Kidney (tissue), 14 donors: Measurements from ENCODE around the gene RBM39. TPM values are rescaled to one million over a fixed set of nuclear protein-coding genes. Genes with fewer than 3 reads are reported as not detected.
"Not testable (repeated sequence)": the region's sequence is repeated elsewhere in the genome, so short reads cannot be mapped to it uniquely, and the experiment has no call there.

ENCODE experiments used
- DNase-seq, 5 donors: peaks; one replicate each; pipeline ENCODE4 v3.0.0-alpha.2; 2013 to 2020
- FAIRE-seq: peaks from 2 replicates; lab custom pipeline; 2012; peaks lifted over from hg19 to GRCh38; lab: Jason Lieb, UNC
- H3K27ac ChIP-seq, 2 donors: one replicate each; pipeline ENCODE4 v1.7.0; 2013; ENCODE audit warnings: low read depth in 2 of 2, low read length in 2 of 2, inconsistent platforms in 1 of 2
- H3K27me3 ChIP-seq: one replicate; pipeline ENCODE4 v1.7.1; 2013; ENCODE audit warnings: low read length, inconsistent platforms; ENCODE audit not compliant: control insufficient read depth, insufficient read depth
- H3K36me3 ChIP-seq, 3 donors: one replicate each; pipeline versions ENCODE4 v1.7.0 to v1.7.1; 2013; ENCODE audit warnings: low read length in 3 of 3, control low read depth in 1 of 3, inconsistent platforms in 1 of 3; ENCODE audit not compliant: insufficient read depth in 3 of 3, control insufficient read depth in 2 of 3
- H3K4me1 ChIP-seq, 3 donors: one replicate each; pipeline versions ENCODE4 v1.7.0 to v1.7.1; 2013; ENCODE audit warnings: low read length in 3 of 3, inconsistent platforms in 1 of 3, low read depth in 1 of 3; ENCODE audit not compliant: control insufficient read depth in 2 of 3, insufficient read depth in 2 of 3
- H3K4me3 ChIP-seq, 3 donors: one replicate each; pipeline versions ENCODE4 v1.7.0 to v1.8.1; 2013; ENCODE audit warnings: low read length in 3 of 3, control low read depth in 1 of 3, inconsistent platforms in 1 of 3
- H3K9ac ChIP-seq, 3 donors: one replicate each; pipeline versions ENCODE4 v1.7.0 to v1.7.1; 2013; ENCODE audit warnings: low read length in 3 of 3, control low read depth in 1 of 3, inconsistent platforms in 1 of 3
- H3K9me3 ChIP-seq, 3 donors: one replicate each; pipeline versions ENCODE4 v1.7.0 to v1.7.1; 2013; ENCODE audit warnings: low read length in 3 of 3, control low read depth in 1 of 3, inconsistent platforms in 1 of 3; ENCODE audit not compliant: control insufficient read depth in 2 of 3, insufficient read depth in 1 of 3
- CTCF ChIP-seq: IDR thresholded peaks from 3 replicates; pipeline ENCODE4 v1.5.1; 2012; ENCODE audit warnings: mild to moderate bottlenecking, moderate library complexity, borderline replicate concordance; ENCODE audit not compliant: insufficient read depth; ENCODE audit errors: extremely low read depth
- intact Hi-C: fragments of 100-400 bp; cut with DNase I; formaldehyde crosslinking; loops from one replicate; pipeline ENCODE4 v1.11.1; 2022
- polyA plus RNA-seq: library from polyadenylated mRNA; stranded (reverse); fragments of 350-450 nt; fragmentation: Illumina TruSeq; extraction: RNeasy Lipid Tissue Mini Kit (QIAGEN cat#74804); gene quantifications from one replicate; pipeline ENCODE4 v1.2.3, GENCODE V29; 2014; ENCODE audit warnings: low read depth, low replicate concordance; ENCODE audit not compliant: insufficient read depth
- total RNA-seq: library from RNA; stranded (reverse); fragmentation: NEBNext Ultra II Directional; extraction: Animal tissue kit (Norgen Biotek cat#: 25700); gene quantifications from one replicate; pipeline ENCODE4 v1.2.1, GENCODE V29; 2021
- donor health status: control.
- donor health status: control.
- donor health status: control.
- donor health status: control.
- donor health status: control.
- donor health status: DM: yes; HTN: yes; CAD: no.
- donor health status: Normal renal cell carcinoma (clear cell type).

Gene RBM39
- total and polyA plus RNA-seq, 2 donors from 2014 or later, result 148 to 304 TPM

- no peak for TF ChIP-seq CTCF
- H3K27me3 ChIP-seq, result no peaks in the 10 kb centered on the region
- H3K4me1 ChIP-seq, result peaks cover 0 to 2% (median 0%) of the 10 kb centered on the region in 3 donors
- H3K9me3 ChIP-seq, result no peaks in the 10 kb centered on the region
- DNase-seq (no peak), FAIRE-seq (no peak)
- no peak overlapping the region for H3K9ac ChIP-seq
- no peak overlapping the region for H3K4me3 ChIP-seq
- H3K36me3 ChIP-seq, result peaks cover 29 to 79% (median 42%) of the 10 kb centered on the region in 3 donors
- intact Hi-C loops, result no loop called here
- H3K27ac ChIP-seq, result no peak overlapping the region
Measured at GRCh38 chr20:35726842-35727711, 15.0 kb downstream of the RBM39 start.

GRCh38 chr20:35724321-35725230 lies 17.5 kb downstream of the RBM39 start:
- intact Hi-C loops, result no loop called here
- no peak overlapping the region for H3K9ac ChIP-seq
- H3K4me3 ChIP-seq, result no peak overlapping the region
- no peak for TF ChIP-seq CTCF
- DNase-seq (no peak), FAIRE-seq (no peak)
- H3K27ac ChIP-seq, result no peak overlapping the region
- H3K36me3 ChIP-seq, result peaks cover 35 to 81% (median 51%) of the 10 kb centered on the region in 3 donors
- no peaks in the 10 kb centered on the region for H3K9me3 ChIP-seq
- no peaks in the 10 kb centered on the region for H3K27me3 ChIP-seq
- H3K4me1 ChIP-seq, result no peaks in the 10 kb centered on the region

GRCh38 chr20:35723652-35724320 lies 18.3 kb downstream of the RBM39 start:
- H3K4me3 ChIP-seq, H3K27ac ChIP-seq, intact Hi-C loops, H3K9ac ChIP-seq, DNase-seq, H3K27me3 ChIP-seq, H3K9me3 ChIP-seq, FAIRE-seq, H3K4me1 ChIP-seq: not testable (repeated sequence)
- H3K36me3 ChIP-seq, result peaks cover 31 to 82% (median 54%) of the 10 kb centered on the region in 3 donors

GRCh38 chr20:35723275-35723639 lies 18.8 kb downstream of the RBM39 start:
- H3K9me3 ChIP-seq, H3K4me3 ChIP-seq, H3K4me1 ChIP-seq, H3K27ac ChIP-seq, H3K9ac ChIP-seq, intact Hi-C loops, H3K27me3 ChIP-seq, DNase-seq, FAIRE-seq: not testable (repeated sequence)
- H3K36me3 ChIP-seq, result peaks cover 31 to 84% (median 54%) of the 10 kb centered on the region in 3 donors
